NCI-H187 treated with DMSO at 0.1 percent for 48 hours (cell line): Measurements from ENCODE around the gene PDS5A.
"Not testable (repeated sequence)": the region's sequence is repeated elsewhere in the genome, so short reads cannot be mapped to it uniquely, and the experiment has no call there.

ENCODE experiments used
- DNase-seq: peaks from one replicate; lab custom pipeline; 2025; lab: John Stamatoyannopoulos, UW

Gene PDS5A

GRCh38 chr4:39838431-39838830 is 139.3 kb downstream of the PDS5A start:
- DNase-seq = not testable (repeated sequence)

GRCh38 chr4:39834269-39834668 is 143.4 kb downstream of the PDS5A start:
- DNase-seq = no peak

GRCh38 chr4:39825741-39826231 is 151.9 kb downstream of the PDS5A start:
- DNase-seq = no peak

- no peak for DNase-seq
Observed at GRCh38 chr4:39825090-39825489, 152.6 kb downstream of the PDS5A start.

- no peak for DNase-seq
Observed at GRCh38 chr4:39823191-39823590, 154.5 kb downstream of the PDS5A start.

GRCh38 chr4:39822662-39823061 is 155.0 kb downstream of the PDS5A start:
- DNase-seq = no peak

GRCh38 chr4:39821951-39822350 is 155.8 kb downstream of the PDS5A start:
- no peak for DNase-seq

GRCh38 chr4:39820186-39820585 is 157.5 kb downstream of the PDS5A start:
- DNase-seq = no peak

- no peak for DNase-seq
Observed at GRCh38 chr4:39818646-39819045, 159.1 kb downstream of the PDS5A start.

- no peak for DNase-seq
Observed at GRCh38 chr4:39814403-39815185, 163.1 kb downstream of the PDS5A start.

GRCh38 chr4:39813761-39814160 is 163.9 kb downstream of the PDS5A start:
- not testable (repeated sequence) for DNase-seq

GRCh38 chr4:39813033-39813432 is 164.7 kb downstream of the PDS5A start:
- not testable (repeated sequence) for DNase-seq

GRCh38 chr4:39812500-39812899 is 165.2 kb downstream of the PDS5A start:
- no peak for DNase-seq

GRCh38 chr4:39808231-39808749 is 169.4 kb downstream of the PDS5A start:
- DNase-seq = no peak

- DNase-seq = no peak
Observed at GRCh38 chr4:39802005-39802404, 175.7 kb downstream of the PDS5A start.

GRCh38 chr4:39792976-39793375 is 184.7 kb downstream of the PDS5A start:
- not testable (repeated sequence) for DNase-seq

- no peak for DNase-seq
Observed at GRCh38 chr4:39792529-39792928, 185.2 kb downstream of the PDS5A start.

GRCh38 chr4:39792128-39792527 is 185.6 kb downstream of the PDS5A start:
- DNase-seq = no peak

GRCh38 chr4:39786838-39787237 is 190.9 kb downstream of the PDS5A start:
- no peak for DNase-seq

- DNase-seq = no peak
Observed at GRCh38 chr4:39785083-39785482, 192.6 kb downstream of the PDS5A start.

- DNase-seq = not testable (repeated sequence)
Observed at GRCh38 chr4:39781988-39782387, 195.7 kb downstream of the PDS5A start.
